Measurements from ENCODE around the gene PDE8B. TPM values are rescaled to one million over a fixed set of nuclear protein-coding genes. Genes with fewer than 3 reads are reported as not detected.

PDE8B gene
- polyA plus RNA-seq, 1 donor (not counting 4 experiments of a cell fraction or from before 2014, with no cell fraction given) = not detected

GRCh38 chr5:77280036-77280435 lies 69.6 kb downstream of the PDE8B start:
- Histone ChIP-seq H3K9ac (ENCODE audit: control insufficient read depth, extremely low read depth, insufficient read depth, low read length) (no peak overlapping the region), H3K4me3 (ENCODE audit: control insufficient read depth in 2 of 3, extremely low read depth in 1 of 3, insufficient read depth in 2 of 3, low read depth in 1 of 3, low read length in 3 of 3) (no peak overlapping the region), H2AFZ (ENCODE audit: control insufficient read depth, low read length) (no peak overlapping the region), H3K27me3 (ENCODE audit: control insufficient read depth, extremely low read depth, insufficient read depth, low read length) (peaks cover 18% of the 10 kb centered on the region), H3K9me3 (ENCODE audit: control insufficient read depth, low read depth, low read length) (no peaks in the 10 kb centered on the region), H3K36me3 (ENCODE audit: control insufficient read depth in 2 of 2, extremely low read depth in 1 of 2, insufficient read depth in 2 of 2, low read length in 2 of 2) (no peaks in the 10 kb centered on the region), H3K9me1 (ENCODE audit: control insufficient read depth, extremely low read depth, insufficient read depth, low read length) (no peaks in the 10 kb centered on the region), H3K4me1 (ENCODE audit: control insufficient read depth, extremely low read depth, insufficient read depth, low read length) (no peaks in the 10 kb centered on the region), H3K27ac (ENCODE audit: control insufficient read depth, insufficient read depth, low read length) (no peak overlapping the region), H3K79me2 (ENCODE audit: control insufficient read depth, insufficient read depth, low read length) (no peaks in the 10 kb centered on the region), H3K4me2 (ENCODE audit: control insufficient read depth, extremely low read depth, insufficient read depth, low read depth, low read length) (no peak overlapping the region), H4K20me1 (ENCODE audit: control insufficient read depth, extremely low read depth, insufficient read depth, low read length) (no peaks in the 10 kb centered on the region)
- TF ChIP-seq CTCF (optimal IDR thresholded peaks at IDR 0.05 in 1 of 3, IDR thresholded peaks at IDR 0.05 in 1 of 3, conservative IDR thresholded peaks at IDR 0.05 in 1 of 3; ENCODE audit: extremely low read depth in 1 of 3, insufficient read depth in 2 of 3, low read length in 3 of 3) (no peak), EZH2 (IDR thresholded peaks at IDR 0.05; ENCODE audit: low read length) (no peak)
- dilution Hi-C loops (cut with MboI; ENCODE audit: extremely low pct_ligation_motif_present, low sequenced_read_pairs) = no loop called here
- FAIRE-seq (no peak), DNase-seq (ENCODE audit: low read depth, low spot score) (no peak)

GRCh38 chr5:77281969-77282336 lies 71.5 kb downstream of the PDE8B start:
- DNase-seq (ENCODE audit: low read depth, low spot score) = no peak

More at GRCh38 chr5:77281969-77282336, 71.5 kb downstream of the PDE8B start:
- Histone ChIP-seq H3K27me3 (ENCODE audit: control insufficient read depth, extremely low read depth, insufficient read depth, low read length) (peaks cover 21% of the 10 kb centered on the region), H3K9me3 (ENCODE audit: control insufficient read depth, low read depth, low read length) (no peaks in the 10 kb centered on the region), H3K9me1 (ENCODE audit: control insufficient read depth, extremely low read depth, insufficient read depth, low read length) (no peaks in the 10 kb centered on the region), H3K4me1 (ENCODE audit: control insufficient read depth, extremely low read depth, insufficient read depth, low read length) (no peaks in the 10 kb centered on the region), H3K27ac (ENCODE audit: control insufficient read depth, insufficient read depth, low read length) (no peak overlapping the region), H3K4me3 (ENCODE audit: control insufficient read depth in 2 of 3, extremely low read depth in 1 of 3, insufficient read depth in 2 of 3, low read depth in 1 of 3, low read length in 3 of 3) (no peak overlapping the region), H3K79me2 (ENCODE audit: control insufficient read depth, insufficient read depth, low read length) (no peaks in the 10 kb centered on the region), H2AFZ (ENCODE audit: control insufficient read depth, low read length) (no peak overlapping the region), H3K9ac (ENCODE audit: control insufficient read depth, extremely low read depth, insufficient read depth, low read length) (no peak overlapping the region), H3K4me2 (ENCODE audit: control insufficient read depth, extremely low read depth, insufficient read depth, low read depth, low read length) (no peak overlapping the region), H3K36me3 (ENCODE audit: control insufficient read depth in 2 of 2, extremely low read depth in 1 of 2, insufficient read depth in 2 of 2, low read length in 2 of 2) (no peaks in the 10 kb centered on the region), H4K20me1 (ENCODE audit: control insufficient read depth, extremely low read depth, insufficient read depth, low read length) (no peaks in the 10 kb centered on the region)
- FAIRE-seq = no peak
- TF ChIP-seq EZH2 (IDR thresholded peaks at IDR 0.05; ENCODE audit: low read length) (no peak), CTCF (optimal IDR thresholded peaks at IDR 0.05 in 1 of 3, IDR thresholded peaks at IDR 0.05 in 1 of 3, conservative IDR thresholded peaks at IDR 0.05 in 1 of 3; ENCODE audit: extremely low read depth in 1 of 3, insufficient read depth in 2 of 3, low read length in 3 of 3) (no peak)
- dilution Hi-C loops (cut with MboI; ENCODE audit: extremely low pct_ligation_motif_present, low sequenced_read_pairs) = no loop called here

Data from keratinocyte (primary cell).